CD8-positive, alpha-beta memory T cell (primary cell): ENCODE measurements around the gene ADAM22. TPM values are rescaled to one million over a fixed set of nuclear protein-coding genes. Genes with fewer than 3 reads are reported as not detected.

Source experiments
- CTCF ChIA-PET: fragments of 350-600 bp; sonication (Branson Sonifier 250); formaldehyde crosslinking; loops from one replicate; lab custom pipeline; 2021; ENCODE audit warnings: antibody characterized with exemption; lab: Charles Lee
- POLR2A ChIA-PET: fragments of 350-600 bp; sonication (Branson Sonifier 250); formaldehyde crosslinking; loops from one replicate; lab custom pipeline; 2021; ENCODE audit warnings: antibody characterized with exemption; lab: Charles Lee
- DNase-seq, 5 donors: peaks; one replicate each; pipeline versions ENCODE4 v3.0.0 to v3.0.0-alpha.2; 2020 to 2022; ENCODE audit warnings: mixed read lengths in 1 of 5
- H3K27ac ChIP-seq: one replicate; pipeline ENCODE4 v1.7.0; 2013; ENCODE audit warnings: low read depth, mild to moderate bottlenecking, low read length, moderate library complexity
- H3K27me3 ChIP-seq: 2 replicates; pipeline ENCODE4 v1.7.0; 2013; ENCODE audit warnings: low read length, mild to moderate bottlenecking; ENCODE audit not compliant: insufficient read depth, poor library complexity, severe bottlenecking
- H3K36me3 ChIP-seq: 2 replicates; pipeline ENCODE4 v1.7.0; 2013; ENCODE audit warnings: mild to moderate bottlenecking, low read length, moderate library complexity; ENCODE audit not compliant: insufficient read depth
- H3K4me1 ChIP-seq: 2 replicates; pipeline ENCODE4 v1.7.0; 2013; ENCODE audit warnings: mild to moderate bottlenecking, low read length, moderate library complexity; ENCODE audit not compliant: insufficient read depth
- H3K4me3 ChIP-seq: 2 replicates; pipeline ENCODE4 v1.7.0; 2013; ENCODE audit warnings: mild to moderate bottlenecking, low read length
- H3K9me3 ChIP-seq: 2 replicates; pipeline ENCODE4 v1.7.0; 2013; ENCODE audit warnings: mild to moderate bottlenecking, low read length
- H3K27ac Mint-ChIP-seq, 8 donors: one replicate each; pipeline ENCODE4 v1.8.0; 2020 to 2021; ENCODE audit warnings: mixed read lengths in 8 of 8, mild to moderate bottlenecking in 6 of 8, inconsistent platforms in 3 of 8, moderate library complexity in 3 of 8
- H3K27me3 Mint-ChIP-seq, 2 donors: one replicate each; pipeline ENCODE4 v1.8.0; 2020 to 2021; ENCODE audit warnings: mixed read lengths in 2 of 2, mild to moderate bottlenecking in 1 of 2, moderate library complexity in 1 of 2
- H3K36me3 Mint-ChIP-seq, 3 donors: one replicate each; pipeline ENCODE4 v1.8.0; 2020 to 2021; ENCODE audit warnings: mixed read lengths in 3 of 3, inconsistent platforms in 1 of 3, mild to moderate bottlenecking in 1 of 3
- H3K4me1 Mint-ChIP-seq, 3 donors: one replicate each; pipeline ENCODE4 v1.8.0; 2020 to 2021; ENCODE audit warnings: mixed read lengths in 3 of 3, inconsistent platforms in 1 of 3, mild to moderate bottlenecking in 1 of 3
- H3K4me3 Mint-ChIP-seq, 7 donors: one replicate each; pipeline ENCODE4 v1.8.0; 2020 to 2021; ENCODE audit warnings: mixed read lengths in 7 of 7, mild to moderate bottlenecking in 6 of 7, moderate library complexity in 4 of 7, inconsistent platforms in 2 of 7
- H3K9me3 Mint-ChIP-seq, 5 donors: one replicate each; pipeline ENCODE4 v1.8.0; 2020 to 2022; ENCODE audit warnings: mixed read lengths in 5 of 5, mild to moderate bottlenecking in 3 of 5, moderate library complexity in 2 of 5, inconsistent platforms in 1 of 5
- polyA plus RNA-seq: library from polyadenylated mRNA; unstranded; fragments of 300-500 nt; fragmentation: Illumina TruSeq; gene quantifications from one replicate; pipeline ENCODE4 v1.2.3, GENCODE V29; 2021
- total RNA-seq, 2 experiments: library from RNA; stranded (reverse); gene quantifications; one replicate each; pipeline ENCODE4 v1.2.3, GENCODE V29; 2021

The ADAM22 gene
- total and polyA plus RNA-seq, 3 experiments from 2014 or later: 2.3 to 4.7 (median 4.3) TPM

DNA sequence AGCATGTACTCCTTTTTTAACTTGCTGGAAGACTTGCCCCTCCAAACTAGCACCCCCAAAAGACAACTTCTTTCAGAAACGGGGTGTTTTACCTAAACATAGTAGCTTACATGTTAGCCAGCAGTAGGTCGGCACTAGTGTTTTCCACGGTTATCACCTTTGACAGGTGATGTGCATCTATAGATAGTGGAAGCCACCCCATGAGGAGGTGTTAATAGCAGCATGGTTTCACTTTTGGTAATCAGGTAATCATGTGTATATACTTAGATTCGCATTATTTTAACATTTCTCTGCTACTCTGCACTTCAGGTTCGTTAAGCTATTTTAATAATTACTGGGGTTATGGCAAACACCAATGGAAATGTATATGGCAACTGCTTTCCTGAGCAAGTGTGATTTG lies 268.2 kb downstream of the ADAM22 start:
- H3K4me1 ChIP-seq: no peaks in the 10 kb centered on the region
- no peak for DNase-seq
- H3K27ac ChIP-seq: no peak overlapping the region
- H3K9me3 Mint-ChIP-seq: no peaks in the 10 kb centered on the region
- H3K36me3 Mint-ChIP-seq: peaks cover 7 to 60% (median 23%) of the 10 kb centered on the region in 3 donors
- H3K27ac Mint-ChIP-seq: peak overlapping the region in 7 of 8 donors; percentile 27 to 77 (median 66)
- no peak overlapping the region for H3K4me3 Mint-ChIP-seq
- no peaks in the 10 kb centered on the region for H3K9me3 ChIP-seq
- no peaks in the 10 kb centered on the region for H3K27me3 ChIP-seq
- no peak overlapping the region for H3K4me3 ChIP-seq
- POLR2A ChIA-PET: no interaction called here
- H3K36me3 ChIP-seq: peaks cover 17% of the 10 kb centered on the region
- peaks cover 11 to 21% (median 12%) of the 10 kb centered on the region in 3 donors for H3K4me1 Mint-ChIP-seq
- CTCF ChIA-PET: no interaction called here
- H3K27me3 Mint-ChIP-seq: no peaks in the 10 kb centered on the region

- H3K9me3 ChIP-seq: no peaks in the 10 kb centered on the region
- H3K9me3 Mint-ChIP-seq: no peaks in the 10 kb centered on the region
- no peak overlapping the region for H3K4me3 ChIP-seq
- CTCF ChIA-PET: no interaction called here
- DNase-seq: no peak
- peaks cover 7 to 63% (median 24%) of the 10 kb centered on the region in 3 donors for H3K36me3 Mint-ChIP-seq
- no peak overlapping the region for H3K4me3 Mint-ChIP-seq
- no peaks in the 10 kb centered on the region for H3K27me3 Mint-ChIP-seq
- peaks cover 19% of the 10 kb centered on the region for H3K36me3 ChIP-seq
- H3K4me1 ChIP-seq: no peaks in the 10 kb centered on the region
- H3K27me3 ChIP-seq: no peaks in the 10 kb centered on the region
- POLR2A ChIA-PET: no interaction called here
- peak overlapping the region in 4 of 8 donors; percentile 66 to 88 (median 80) for H3K27ac Mint-ChIP-seq
- H3K27ac ChIP-seq: no peak overlapping the region
- H3K4me1 Mint-ChIP-seq: peaks cover 11 to 21% (median 12%) of the 10 kb centered on the region in 3 donors
Measured at GRCh38 chr7:88202799-88203198, 268.7 kb downstream of the ADAM22 start.

GRCh38 chr7:88203401-88203800 lies 269.4 kb downstream of the ADAM22 start:
- Histone ChIP-seq H3K36me3 (peaks cover 19% of the 10 kb centered on the region), H3K27me3 (no peaks in the 10 kb centered on the region), H3K9me3 (no peaks in the 10 kb centered on the region), H3K27ac (no peak overlapping the region), H3K4me3 (no peak overlapping the region), H3K4me1 (no peaks in the 10 kb centered on the region)
- peak overlapping the region in 4 of 8 donors; percentile 48 to 88 (median 80) for H3K27ac Mint-ChIP-seq
- ChIA-PET CTCF (no interaction called here), POLR2A (no interaction called here)
- no peaks in the 10 kb centered on the region for H3K9me3 Mint-ChIP-seq
- H3K4me1 Mint-ChIP-seq: peaks cover 11 to 21% (median 12%) of the 10 kb centered on the region in 3 donors
- peaks cover 7 to 67% (median 26%) of the 10 kb centered on the region in 3 donors for H3K36me3 Mint-ChIP-seq
- H3K27me3 Mint-ChIP-seq: no peaks in the 10 kb centered on the region
- no peak overlapping the region for H3K4me3 Mint-ChIP-seq
- DNase-seq: no peak

DNA sequence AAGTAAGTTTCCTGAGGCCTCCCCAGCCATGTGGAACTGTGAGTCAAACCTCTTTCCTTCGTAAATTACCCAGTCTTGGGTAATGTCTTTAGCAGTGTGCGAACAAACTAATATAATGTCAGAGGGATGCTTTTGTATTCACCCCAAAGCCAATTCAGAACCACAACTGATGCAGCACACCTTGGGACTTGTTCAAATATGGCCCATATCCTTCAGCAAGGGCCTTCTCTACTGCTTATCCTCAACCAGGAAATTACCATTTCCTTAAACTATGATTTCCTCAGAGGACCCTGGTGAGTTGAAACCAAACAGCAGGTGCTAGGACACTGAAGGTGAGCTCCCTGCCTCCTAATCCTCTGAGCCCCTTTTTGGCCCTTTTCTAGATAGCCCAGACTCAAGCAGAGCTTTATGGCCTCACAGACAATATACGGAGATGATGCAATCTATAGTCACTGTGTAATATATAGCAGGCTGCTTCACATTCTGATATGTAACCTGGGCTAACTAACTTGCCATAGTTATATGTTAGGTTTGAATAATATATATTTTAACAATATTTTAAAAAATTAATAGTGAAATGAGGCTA lies 270.6 kb downstream of the ADAM22 start:
- POLR2A ChIA-PET: no interaction called here
- peak overlapping the region in 6 of 8 donors; percentile 11 to 91 (median 49) for H3K27ac Mint-ChIP-seq
- Histone ChIP-seq H3K4me3 (no peak overlapping the region), H3K27ac (no peak overlapping the region), H3K36me3 (peaks cover 19% of the 10 kb centered on the region), H3K4me1 (no peaks in the 10 kb centered on the region), H3K9me3 (no peaks in the 10 kb centered on the region), H3K27me3 (no peaks in the 10 kb centered on the region)
- no peaks in the 10 kb centered on the region for H3K9me3 Mint-ChIP-seq
- H3K36me3 Mint-ChIP-seq: peaks cover 7 to 75% (median 28%) of the 10 kb centered on the region in 3 donors
- no peak overlapping the region for H3K4me3 Mint-ChIP-seq
- DNase-seq: no peak
- no peaks in the 10 kb centered on the region for H3K27me3 Mint-ChIP-seq
- H3K4me1 Mint-ChIP-seq: peaks cover 11 to 21% (median 12%) of the 10 kb centered on the region in 3 donors
- CTCF ChIA-PET: no interaction called here

- Histone ChIP-seq H3K36me3 (peaks cover 21% of the 10 kb centered on the region), H3K4me1 (no peaks in the 10 kb centered on the region), H3K27me3 (no peaks in the 10 kb centered on the region), H3K4me3 (no peak overlapping the region), H3K9me3 (no peaks in the 10 kb centered on the region), H3K27ac (no peak overlapping the region)
- Mint-ChIP-seq H3K27ac (peak overlapping the region in 3 of 8 donors; percentile 17 to 29 (median 21)), H3K4me1 (peaks cover 11 to 21% (median 12%) of the 10 kb centered on the region in 3 donors), H3K9me3 (no peaks in the 10 kb centered on the region), H3K4me3 (no peak overlapping the region), H3K27me3 (no peaks in the 10 kb centered on the region), H3K36me3 (peaks cover 7 to 79% (median 30%) of the 10 kb centered on the region in 3 donors)
- DNase-seq: no peak
- POLR2A ChIA-PET: interaction anchor here (0.6 kb wide), 1 partner anchor 9 kb away, joined by 3 read pairs; no protein-coding TSS in a partner anchor
- CTCF ChIA-PET: interaction anchor here (0.6 kb wide), 1 partner anchor 162 kb away, joined by 3 read pairs; no protein-coding TSS in a partner anchor
Measured at GRCh38 chr7:88205179-88205578, 271.1 kb downstream of the ADAM22 start.

GRCh38 chr7:88206254-88206653 lies 272.2 kb downstream of the ADAM22 start:
- Mint-ChIP-seq H3K27ac (no peak overlapping the region), H3K27me3 (no peaks in the 10 kb centered on the region), H3K36me3 (peaks cover 7 to 80% (median 23%) of the 10 kb centered on the region in 3 donors), H3K9me3 (no peaks in the 10 kb centered on the region), H3K4me1 (peaks cover 11 to 21% (median 12%) of the 10 kb centered on the region in 3 donors), H3K4me3 (no peak overlapping the region)
- POLR2A ChIA-PET: no interaction called here
- CTCF ChIA-PET: interaction anchor here (1.2 kb wide), 1 partner anchor 18 kb away, joined by 3 read pairs; no protein-coding TSS in a partner anchor
- H3K36me3 ChIP-seq: peaks cover 23% of the 10 kb centered on the region
- no peaks in the 10 kb centered on the region for H3K27me3 ChIP-seq
- no peaks in the 10 kb centered on the region for H3K4me1 ChIP-seq
- DNase-seq: no peak
- no peaks in the 10 kb centered on the region for H3K9me3 ChIP-seq
- no peak overlapping the region for H3K27ac ChIP-seq
- H3K4me3 ChIP-seq: no peak overlapping the region

DNA sequence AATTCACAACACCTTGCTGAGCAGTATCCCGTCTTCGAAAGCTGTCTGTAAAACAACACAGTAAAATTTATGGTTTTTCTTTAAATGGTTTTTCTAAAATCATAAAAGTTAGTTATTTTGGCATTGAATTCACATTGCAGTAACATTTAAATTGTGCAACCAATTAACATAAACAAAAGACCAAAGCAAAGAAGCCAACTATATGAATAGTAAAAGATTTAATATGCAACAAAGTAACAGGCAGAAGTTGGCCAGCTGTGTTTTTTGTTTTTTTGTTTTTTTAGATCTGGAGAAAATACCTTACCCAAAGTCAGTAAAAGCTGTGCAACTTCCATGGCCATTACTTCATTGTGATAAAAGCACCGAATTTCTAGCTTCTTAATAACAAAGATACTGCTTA lies 274.5 kb downstream of the ADAM22 start:
- Mint-ChIP-seq H3K4me1 (peaks cover 9 to 13% (median 12%) of the 10 kb centered on the region in 3 donors), H3K27me3 (no peaks in the 10 kb centered on the region), H3K4me3 (no peak overlapping the region), H3K36me3 (peaks cover 6 to 90% (median 25%) of the 10 kb centered on the region in 3 donors), H3K27ac (peak overlapping the region in 2 of 8 donors; percentile 29 to 50), H3K9me3 (no peaks in the 10 kb centered on the region)
- H3K27ac ChIP-seq: no peak overlapping the region
- H3K27me3 ChIP-seq: no peaks in the 10 kb centered on the region
- no peaks in the 10 kb centered on the region for H3K9me3 ChIP-seq
- no peaks in the 10 kb centered on the region for H3K4me1 ChIP-seq
- CTCF ChIA-PET: interaction anchor here (1.4 kb wide), 1 partner anchor 12 kb away, joined by 3 read pairs; the partner anchor contains the start of gene SRI
- peaks cover 29% of the 10 kb centered on the region for H3K36me3 ChIP-seq
- DNase-seq: no peak
- POLR2A ChIA-PET: interaction anchor here (1.2 kb wide), 1 partner anchor 10 kb away, joined by 3 read pairs; no protein-coding TSS in a partner anchor
- no peak overlapping the region for H3K4me3 ChIP-seq

DNA sequence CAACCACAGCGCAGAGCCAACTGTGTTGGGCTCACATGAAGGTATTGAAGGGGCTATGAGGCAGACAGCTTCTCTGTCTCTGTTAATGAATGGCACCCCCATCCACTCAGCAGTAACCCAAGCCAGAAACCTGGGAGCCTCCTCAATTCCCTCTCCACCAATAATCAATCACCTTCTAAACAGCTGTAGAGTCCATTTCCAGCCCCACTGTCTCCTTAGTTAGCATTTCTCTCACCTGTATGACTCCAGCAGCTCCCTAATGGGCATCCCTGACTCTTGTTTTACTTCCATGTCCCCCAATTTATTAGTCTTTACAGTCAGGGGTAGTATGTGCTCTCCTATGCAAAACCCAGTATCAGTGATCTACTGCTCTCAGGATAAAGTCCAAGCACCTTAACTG lies 278.9 kb downstream of the ADAM22 start:
- H3K36me3 ChIP-seq: peaks cover 15% of the 10 kb centered on the region
- no peak overlapping the region for H3K4me3 Mint-ChIP-seq
- no peak overlapping the region for H3K27ac ChIP-seq
- POLR2A ChIA-PET: no interaction called here
- CTCF ChIA-PET: interaction anchor here (1.0 to 1.1 kb wide), 2 partner anchors 16 to 44 kb away, joined by 3 read pairs; no protein-coding TSS in a partner anchor
- H3K36me3 Mint-ChIP-seq: peaks cover 0 to 81% (median 14%) of the 10 kb centered on the region in 3 donors
- H3K27me3 Mint-ChIP-seq: no peaks in the 10 kb centered on the region
- no peak for DNase-seq
- H3K27me3 ChIP-seq: no peaks in the 10 kb centered on the region
- H3K27ac Mint-ChIP-seq: peak overlapping the region in 6 of 8 donors; percentile 0 to 53 (median 26)
- H3K9me3 Mint-ChIP-seq: no peaks in the 10 kb centered on the region
- H3K4me1 Mint-ChIP-seq: peaks cover 27 to 46% (median 38%) of the 10 kb centered on the region in 3 donors
- no peaks in the 10 kb centered on the region for H3K9me3 ChIP-seq
- no peak overlapping the region for H3K4me3 ChIP-seq
- peaks cover 5% of the 10 kb centered on the region for H3K4me1 ChIP-seq
